SK-N-SH treated with all-trans-retinoic acid at 6 μM for 48 hours (cell line): ENCODE results near the gene MBOAT2.

Experiments
- ATAC-seq: fragments of 200-7000 bp; cut with Tn5 transposase; 3 replicates; pipeline ENCODE4 v1.9.1; 2020; ENCODE audit warnings: mild to moderate bottlenecking, moderate library complexity
- ARNTL ChIP-seq: fragments of 450-650 bp; formaldehyde crosslinking; IDR thresholded peaks from 2 replicates; pipeline ENCODE4 v1.5.0; 2020; ENCODE audit warnings: low read depth, mild to moderate bottlenecking, moderate library complexity, borderline replicate concordance
- BACH2 ChIP-seq: fragments of 250-450 bp; sonication (Bioruptor Pico); IDR thresholded peaks from 2 replicates; pipeline ENCODE4 v1.9.0; 2021; ENCODE audit warnings: mild to moderate bottlenecking, borderline replicate concordance
- CSDC2 ChIP-seq: fragments of 250-450 bp; sonication (Bioruptor Pico); IDR thresholded peaks from 2 replicates; pipeline ENCODE4 v1.5.0; 2020; ENCODE audit warnings: mild to moderate bottlenecking, moderate library complexity
- ESRRG ChIP-seq: fragments of 250-450 bp; sonication (Bioruptor Pico); IDR thresholded peaks from 2 replicates; pipeline ENCODE4 v1.6.1; 2021; ENCODE audit warnings: mild to moderate bottlenecking
- GLIS3 ChIP-seq: fragments of 250-450 bp; sonication (Bioruptor Pico); IDR thresholded peaks from 2 replicates; pipeline ENCODE4 v1.5.0; 2020; ENCODE audit warnings: mild to moderate bottlenecking, moderate library complexity
- ISL1 ChIP-seq: fragments of 250-450 bp; sonication (Bioruptor Pico); IDR thresholded peaks from 2 replicates; pipeline ENCODE4 v2.1.2; 2022; ENCODE audit warnings: mild to moderate bottlenecking, moderate library complexity
- PPARA ChIP-seq: fragments of 250-450 bp; sonication (Bioruptor Pico); IDR thresholded peaks from 2 replicates; pipeline ENCODE4 v1.5.0; 2020; ENCODE audit warnings: mild to moderate bottlenecking, borderline replicate concordance
- RARB ChIP-seq: fragments of 250-450 bp; sonication (Bioruptor Pico); IDR thresholded peaks from 2 replicates; pipeline ENCODE4 v1.8.0; 2021; ENCODE audit warnings: mild to moderate bottlenecking, moderate library complexity
- SNAI2 ChIP-seq: fragments of 250-450 bp; sonication (Bioruptor Pico); IDR thresholded peaks from 2 replicates; pipeline ENCODE4 v1.5.0; 2020; ENCODE audit warnings: mild to moderate bottlenecking, moderate library complexity
- TCF4 ChIP-seq: fragments of 250-450 bp; sonication (Bioruptor Pico); IDR thresholded peaks from 2 replicates; pipeline ENCODE4 v1.8.0; 2021; ENCODE audit warnings: mild to moderate bottlenecking, moderate library complexity, borderline replicate concordance
- TOX ChIP-seq: fragments of 250-450 bp; sonication (Bioruptor Pico); IDR thresholded peaks from 2 replicates; pipeline ENCODE4 v1.8.0; 2021; ENCODE audit warnings: mild to moderate bottlenecking, moderate library complexity, borderline replicate concordance
- ZC3H10 ChIP-seq: fragments of 250-450 bp; sonication (Bioruptor Pico); IDR thresholded peaks from 2 replicates; pipeline ENCODE4 v1.5.1; 2021; ENCODE audit warnings: mild to moderate bottlenecking, moderate library complexity
- ZFP3 ChIP-seq: fragments of 250-450 bp; sonication (Bioruptor Pico); IDR thresholded peaks from 2 replicates; pipeline ENCODE4 v1.5.0; 2020; ENCODE audit warnings: mild to moderate bottlenecking, moderate library complexity
- ZFP30 ChIP-seq: fragments of 450-650 bp; formaldehyde crosslinking; IDR thresholded peaks from 2 replicates; pipeline ENCODE4 v1.5.0; 2022; ENCODE audit warnings: mild to moderate bottlenecking, moderate library complexity
- ZNF565 ChIP-seq: fragments of 450-650 bp; formaldehyde crosslinking; conservative IDR thresholded peaks from 2 replicates; pipeline ENCODE4 v1.5.0; 2020; ENCODE audit warnings: low read depth, mild to moderate bottlenecking, moderate library complexity
- ZNF70 ChIP-seq: fragments of 450-650 bp; formaldehyde crosslinking; IDR thresholded peaks from 2 replicates; pipeline ENCODE4 v1.5.0; 2020; ENCODE audit warnings: mild to moderate bottlenecking, moderate library complexity
- ZNF8 ChIP-seq: fragments of 450-650 bp; formaldehyde crosslinking; IDR thresholded peaks from 2 replicates; pipeline ENCODE4 v1.5.0; 2020; ENCODE audit warnings: mild to moderate bottlenecking, moderate library complexity
- TF ChIP-seq, protein P1 (sequence below): fragments of 250-450 bp; sonication (Bioruptor Pico); IDR thresholded peaks from 2 replicates; pipeline ENCODE4 v1.5.0; 2020; ENCODE audit warnings: mild to moderate bottlenecking, moderate library complexity
- TF ChIP-seq, protein P2 (sequence below): fragments of 250-450 bp; sonication (Bioruptor Pico); IDR thresholded peaks from 2 replicates; pipeline ENCODE4 v1.8.0; 2020; ENCODE audit warnings: mild to moderate bottlenecking, moderate library complexity, borderline replicate concordance
- TF ChIP-seq, protein P3 (sequence below): fragments of 250-450 bp; sonication (Bioruptor Pico); IDR thresholded peaks from 2 replicates; pipeline ENCODE4 v1.8.0; 2021; ENCODE audit warnings: low read depth, mild to moderate bottlenecking, moderate library complexity, borderline replicate concordance
- TF ChIP-seq, protein P4 (sequence below): fragments of 250-450 bp; sonication (Bioruptor Pico); IDR thresholded peaks from 2 replicates; pipeline ENCODE4 v1.5.1; 2021; ENCODE audit warnings: mild to moderate bottlenecking, moderate library complexity
- TF ChIP-seq, protein P5 (sequence below): fragments of 250-450 bp; sonication (Bioruptor Pico); IDR thresholded peaks from 2 replicates; pipeline ENCODE4 v1.5.1; 2020; ENCODE audit warnings: low read depth, mild to moderate bottlenecking, moderate library complexity

Gene MBOAT2

DNA sequence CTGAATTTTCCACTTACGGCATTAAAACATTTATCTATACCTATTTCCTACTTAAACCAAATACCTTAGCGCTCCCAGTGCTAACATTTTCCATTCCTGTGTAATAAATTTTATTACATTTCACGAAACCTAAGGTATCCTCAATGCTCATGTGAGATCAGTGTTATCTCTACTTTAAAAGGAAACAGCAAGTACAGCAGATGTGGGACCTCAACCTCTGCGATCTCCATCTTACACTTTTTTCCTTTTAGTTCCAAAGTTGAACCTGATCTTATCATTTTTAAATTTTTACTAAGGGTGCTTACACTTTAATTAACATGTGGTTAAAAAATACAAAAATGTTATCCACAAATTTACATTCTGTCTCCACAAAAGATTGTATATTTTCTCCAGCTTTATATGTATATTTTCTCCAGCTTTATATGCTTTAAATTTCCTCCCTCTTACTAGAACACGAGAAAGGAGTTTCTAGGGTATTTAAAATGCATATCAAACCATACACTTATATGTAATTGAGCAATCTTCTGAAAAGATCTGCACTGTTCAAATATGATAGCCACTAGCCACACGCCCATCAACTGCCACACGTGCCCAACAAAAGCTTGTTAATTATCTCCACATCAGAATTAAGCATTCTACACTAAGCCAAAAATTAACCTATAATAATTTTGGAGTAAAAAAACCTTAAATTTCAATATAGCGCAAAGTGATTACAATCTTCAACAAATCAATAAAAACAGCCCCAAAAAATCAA lies 38.1 kb downstream of the MBOAT2 start:
- TF ChIP-seq ZNF70 (CRISPR knock-in tag): no peak
- no peak for TF ChIP-seq SNAI2 (CRISPR knock-in tag)
- TF ChIP-seq ZFP30 (CRISPR knock-in tag): no peak
- no peak for TF ChIP-seq ZNF8 (CRISPR knock-in tag)
- TF ChIP-seq TOX (CRISPR knock-in tag): no peak
- TF ChIP-seq GLIS3 (CRISPR knock-in tag): no peak
- TF ChIP-seq, protein P1, sequence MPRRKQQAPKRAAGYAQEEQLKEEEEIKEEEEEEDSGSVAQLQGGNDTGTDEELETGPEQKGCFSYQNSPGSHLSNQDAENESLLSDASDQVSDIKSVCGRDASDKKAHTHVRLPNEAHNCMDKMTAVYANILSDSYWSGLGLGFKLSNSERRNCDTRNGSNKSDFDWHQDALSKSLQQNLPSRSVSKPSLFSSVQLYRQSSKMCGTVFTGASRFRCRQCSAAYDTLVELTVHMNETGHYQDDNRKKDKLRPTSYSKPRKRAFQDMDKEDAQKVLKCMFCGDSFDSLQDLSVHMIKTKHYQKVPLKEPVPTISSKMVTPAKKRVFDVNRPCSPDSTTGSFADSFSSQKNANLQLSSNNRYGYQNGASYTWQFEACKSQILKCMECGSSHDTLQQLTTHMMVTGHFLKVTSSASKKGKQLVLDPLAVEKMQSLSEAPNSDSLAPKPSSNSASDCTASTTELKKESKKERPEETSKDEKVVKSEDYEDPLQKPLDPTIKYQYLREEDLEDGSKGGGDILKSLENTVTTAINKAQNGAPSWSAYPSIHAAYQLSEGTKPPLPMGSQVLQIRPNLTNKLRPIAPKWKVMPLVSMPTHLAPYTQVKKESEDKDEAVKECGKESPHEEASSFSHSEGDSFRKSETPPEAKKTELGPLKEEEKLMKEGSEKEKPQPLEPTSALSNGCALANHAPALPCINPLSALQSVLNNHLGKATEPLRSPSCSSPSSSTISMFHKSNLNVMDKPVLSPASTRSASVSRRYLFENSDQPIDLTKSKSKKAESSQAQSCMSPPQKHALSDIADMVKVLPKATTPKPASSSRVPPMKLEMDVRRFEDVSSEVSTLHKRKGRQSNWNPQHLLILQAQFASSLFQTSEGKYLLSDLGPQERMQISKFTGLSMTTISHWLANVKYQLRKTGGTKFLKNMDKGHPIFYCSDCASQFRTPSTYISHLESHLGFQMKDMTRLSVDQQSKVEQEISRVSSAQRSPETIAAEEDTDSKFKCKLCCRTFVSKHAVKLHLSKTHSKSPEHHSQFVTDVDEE: no peak
- no peak for TF ChIP-seq TCF4 (CRISPR knock-in tag)
- no peak for TF ChIP-seq ZFP3 (CRISPR knock-in tag)
- no peak for TF ChIP-seq ISL1 (CRISPR knock-in tag)
- TF ChIP-seq, protein P2, sequence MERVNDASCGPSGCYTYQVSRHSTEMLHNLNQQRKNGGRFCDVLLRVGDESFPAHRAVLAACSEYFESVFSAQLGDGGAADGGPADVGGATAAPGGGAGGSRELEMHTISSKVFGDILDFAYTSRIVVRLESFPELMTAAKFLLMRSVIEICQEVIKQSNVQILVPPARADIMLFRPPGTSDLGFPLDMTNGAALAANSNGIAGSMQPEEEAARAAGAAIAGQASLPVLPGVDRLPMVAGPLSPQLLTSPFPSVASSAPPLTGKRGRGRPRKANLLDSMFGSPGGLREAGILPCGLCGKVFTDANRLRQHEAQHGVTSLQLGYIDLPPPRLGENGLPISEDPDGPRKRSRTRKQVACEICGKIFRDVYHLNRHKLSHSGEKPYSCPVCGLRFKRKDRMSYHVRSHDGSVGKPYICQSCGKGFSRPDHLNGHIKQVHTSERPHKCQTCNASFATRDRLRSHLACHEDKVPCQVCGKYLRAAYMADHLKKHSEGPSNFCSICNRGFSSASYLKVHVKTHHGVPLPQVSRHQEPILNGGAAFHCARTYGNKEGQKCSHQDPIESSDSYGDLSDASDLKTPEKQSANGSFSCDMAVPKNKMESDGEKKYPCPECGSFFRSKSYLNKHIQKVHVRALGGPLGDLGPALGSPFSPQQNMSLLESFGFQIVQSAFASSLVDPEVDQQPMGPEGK (CRISPR knock-in tag): no peak
- TF ChIP-seq, all 23 proteins: peak for 0
- ATAC-seq: no peak

DNA sequence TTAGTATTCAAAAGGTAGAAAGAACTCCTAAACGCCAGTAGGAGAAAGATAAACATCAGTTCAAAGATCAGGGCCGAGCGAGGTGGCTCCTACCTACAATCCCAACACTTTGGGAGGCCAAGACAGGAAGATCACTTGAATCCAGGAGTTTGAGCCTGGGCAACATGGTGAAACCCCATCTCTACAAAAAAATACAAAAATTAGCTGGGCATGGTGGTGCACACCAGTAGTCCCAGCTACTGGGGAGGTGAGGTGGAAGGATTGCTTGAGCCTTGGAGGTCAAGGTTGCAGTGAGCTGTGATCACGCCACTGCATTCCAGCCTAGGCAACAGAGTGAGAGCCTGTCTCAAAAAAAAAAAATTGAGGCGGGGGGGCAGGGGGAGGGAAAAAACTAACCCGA lies 40.6 kb downstream of the MBOAT2 start:
- TF ChIP-seq RARB (no peak), CSDC2 (no peak), PPARA (CRISPR knock-in tag) (no peak)
- TF ChIP-seq, protein P3, sequence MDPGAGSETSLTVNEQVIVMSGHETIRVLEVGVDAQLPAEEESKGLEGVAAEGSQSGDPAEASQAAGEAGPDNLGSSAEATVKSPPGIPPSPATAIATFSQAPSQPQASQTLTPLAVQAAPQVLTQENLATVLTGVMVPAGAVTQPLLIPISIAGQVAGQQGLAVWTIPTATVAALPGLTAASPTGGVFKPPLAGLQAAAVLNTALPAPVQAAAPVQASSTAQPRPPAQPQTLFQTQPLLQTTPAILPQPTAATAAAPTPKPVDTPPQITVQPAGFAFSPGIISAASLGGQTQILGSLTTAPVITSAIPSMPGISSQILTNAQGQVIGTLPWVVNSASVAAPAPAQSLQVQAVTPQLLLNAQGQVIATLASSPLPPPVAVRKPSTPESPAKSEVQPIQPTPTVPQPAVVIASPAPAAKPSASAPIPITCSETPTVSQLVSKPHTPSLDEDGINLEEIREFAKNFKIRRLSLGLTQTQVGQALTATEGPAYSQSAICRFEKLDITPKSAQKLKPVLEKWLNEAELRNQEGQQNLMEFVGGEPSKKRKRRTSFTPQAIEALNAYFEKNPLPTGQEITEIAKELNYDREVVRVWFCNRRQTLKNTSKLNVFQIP: no peak
- TF ChIP-seq, protein P4, sequence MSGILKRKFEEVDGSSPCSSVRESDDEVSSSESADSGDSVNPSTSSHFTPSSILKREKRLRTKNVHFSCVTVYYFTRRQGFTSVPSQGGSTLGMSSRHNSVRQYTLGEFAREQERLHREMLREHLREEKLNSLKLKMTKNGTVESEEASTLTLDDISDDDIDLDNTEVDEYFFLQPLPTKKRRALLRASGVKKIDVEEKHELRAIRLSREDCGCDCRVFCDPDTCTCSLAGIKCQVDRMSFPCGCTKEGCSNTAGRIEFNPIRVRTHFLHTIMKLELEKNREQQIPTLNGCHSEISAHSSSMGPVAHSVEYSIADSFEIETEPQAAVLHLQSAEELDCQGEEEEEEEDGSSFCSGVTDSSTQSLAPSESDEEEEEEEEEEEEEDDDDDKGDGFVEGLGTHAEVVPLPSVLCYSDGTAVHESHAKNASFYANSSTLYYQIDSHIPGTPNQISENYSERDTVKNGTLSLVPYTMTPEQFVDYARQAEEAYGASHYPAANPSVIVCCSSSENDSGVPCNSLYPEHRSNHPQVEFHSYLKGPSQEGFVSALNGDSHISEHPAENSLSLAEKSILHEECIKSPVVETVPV (CRISPR knock-in tag): no peak
- TF ChIP-seq, protein P5, sequence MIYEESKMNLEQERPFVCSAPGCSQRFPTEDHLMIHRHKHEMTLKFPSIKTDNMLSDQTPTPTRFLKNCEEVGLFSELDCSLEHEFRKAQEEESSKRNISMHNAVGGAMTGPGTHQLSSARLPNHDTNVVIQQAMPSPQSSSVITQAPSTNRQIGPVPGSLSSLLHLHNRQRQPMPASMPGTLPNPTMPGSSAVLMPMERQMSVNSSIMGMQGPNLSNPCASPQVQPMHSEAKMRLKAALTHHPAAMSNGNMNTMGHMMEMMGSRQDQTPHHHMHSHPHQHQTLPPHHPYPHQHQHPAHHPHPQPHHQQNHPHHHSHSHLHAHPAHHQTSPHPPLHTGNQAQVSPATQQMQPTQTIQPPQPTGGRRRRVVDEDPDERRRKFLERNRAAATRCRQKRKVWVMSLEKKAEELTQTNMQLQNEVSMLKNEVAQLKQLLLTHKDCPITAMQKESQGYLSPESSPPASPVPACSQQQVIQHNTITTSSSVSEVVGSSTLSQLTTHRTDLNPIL (CRISPR knock-in tag): no peak
- ATAC-seq: no peak

DNA sequence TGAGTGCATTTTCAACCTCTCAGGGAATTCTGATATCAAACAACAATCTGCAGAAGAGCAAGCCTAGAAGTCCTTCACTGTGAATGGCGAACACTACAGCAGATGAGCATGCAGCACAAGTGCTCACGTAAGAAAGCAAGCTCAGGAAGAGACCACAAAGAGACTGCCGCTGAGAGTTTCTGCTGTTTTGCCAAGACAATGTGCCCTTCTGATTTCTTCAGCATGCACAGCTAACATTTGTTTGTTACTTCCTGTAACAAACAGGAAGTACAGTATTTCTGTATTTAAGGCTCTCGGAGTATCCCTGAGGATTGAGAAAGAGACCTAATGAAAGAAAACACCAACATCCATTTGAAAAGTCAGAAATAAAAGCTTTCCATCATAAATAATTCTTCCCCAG lies 45.9 kb downstream of the MBOAT2 start:
- TF ChIP-seq RARB: no peak
- no peak for TF ChIP-seq ZNF565
- TF ChIP-seq ZFP3 (CRISPR knock-in tag): no peak
- TF ChIP-seq, protein P3: no peak
- TF ChIP-seq, protein P2 (CRISPR knock-in tag): no peak
- TF ChIP-seq ZC3H10 (CRISPR knock-in tag): no peak
- TF ChIP-seq, protein P4 (CRISPR knock-in tag): no peak
- no peak for TF ChIP-seq PPARA (CRISPR knock-in tag)
- TF ChIP-seq ARNTL: no peak
- no peak for TF ChIP-seq BACH2 (CRISPR knock-in tag)
- TF ChIP-seq ZNF70 (CRISPR knock-in tag): no peak
- no peak for TF ChIP-seq TCF4 (CRISPR knock-in tag)
- TF ChIP-seq SNAI2 (CRISPR knock-in tag): no peak
- TF ChIP-seq ESRRG (CRISPR knock-in tag): no peak
- no peak for TF ChIP-seq ZFP30 (CRISPR knock-in tag)
- ATAC-seq: no peak
